CD8-positive, alpha-beta memory T cell (primary cell): ENCODE measurements around the gene SCG5. TPM values are rescaled to one million over a fixed set of nuclear protein-coding genes. Genes with fewer than 3 reads are reported as not detected.
"Not testable (repeated sequence)": the region's sequence is repeated elsewhere in the genome, so short reads cannot be mapped to it uniquely, and the experiment has no call there.

ENCODE experiments used
- CTCF ChIA-PET: fragments of 350-600 bp; sonication (Branson Sonifier 250); formaldehyde crosslinking; loops from one replicate; lab custom pipeline; 2021; ENCODE audit warnings: antibody characterized with exemption; lab: Charles Lee
- POLR2A ChIA-PET: fragments of 350-600 bp; sonication (Branson Sonifier 250); formaldehyde crosslinking; loops from one replicate; lab custom pipeline; 2021; ENCODE audit warnings: antibody characterized with exemption; lab: Charles Lee
- DNase-seq, 5 donors: peaks; one replicate each; pipeline versions ENCODE4 v3.0.0 to v3.0.0-alpha.2; 2020 to 2022; ENCODE audit warnings: mixed read lengths in 1 of 5
- H3K27ac ChIP-seq: one replicate; pipeline ENCODE4 v1.7.0; 2013; ENCODE audit warnings: low read depth, mild to moderate bottlenecking, low read length, moderate library complexity
- H3K27me3 ChIP-seq: 2 replicates; pipeline ENCODE4 v1.7.0; 2013; ENCODE audit warnings: low read length, mild to moderate bottlenecking; ENCODE audit not compliant: insufficient read depth, poor library complexity, severe bottlenecking
- H3K36me3 ChIP-seq: 2 replicates; pipeline ENCODE4 v1.7.0; 2013; ENCODE audit warnings: mild to moderate bottlenecking, low read length, moderate library complexity; ENCODE audit not compliant: insufficient read depth
- H3K4me1 ChIP-seq: 2 replicates; pipeline ENCODE4 v1.7.0; 2013; ENCODE audit warnings: mild to moderate bottlenecking, low read length, moderate library complexity; ENCODE audit not compliant: insufficient read depth
- H3K4me3 ChIP-seq: 2 replicates; pipeline ENCODE4 v1.7.0; 2013; ENCODE audit warnings: mild to moderate bottlenecking, low read length
- H3K9me3 ChIP-seq: 2 replicates; pipeline ENCODE4 v1.7.0; 2013; ENCODE audit warnings: mild to moderate bottlenecking, low read length
- H3K27ac Mint-ChIP-seq, 8 donors: one replicate each; pipeline ENCODE4 v1.8.0; 2020 to 2021; ENCODE audit warnings: mixed read lengths in 8 of 8, mild to moderate bottlenecking in 6 of 8, inconsistent platforms in 3 of 8, moderate library complexity in 3 of 8
- H3K27me3 Mint-ChIP-seq, 2 donors: one replicate each; pipeline ENCODE4 v1.8.0; 2020 to 2021; ENCODE audit warnings: mixed read lengths in 2 of 2, mild to moderate bottlenecking in 1 of 2, moderate library complexity in 1 of 2
- H3K36me3 Mint-ChIP-seq, 3 donors: one replicate each; pipeline ENCODE4 v1.8.0; 2020 to 2021; ENCODE audit warnings: mixed read lengths in 3 of 3, inconsistent platforms in 1 of 3, mild to moderate bottlenecking in 1 of 3
- H3K4me1 Mint-ChIP-seq, 3 donors: one replicate each; pipeline ENCODE4 v1.8.0; 2020 to 2021; ENCODE audit warnings: mixed read lengths in 3 of 3, inconsistent platforms in 1 of 3, mild to moderate bottlenecking in 1 of 3
- H3K4me3 Mint-ChIP-seq, 7 donors: one replicate each; pipeline ENCODE4 v1.8.0; 2020 to 2021; ENCODE audit warnings: mixed read lengths in 7 of 7, mild to moderate bottlenecking in 6 of 7, moderate library complexity in 4 of 7, inconsistent platforms in 2 of 7
- H3K9me3 Mint-ChIP-seq, 5 donors: one replicate each; pipeline ENCODE4 v1.8.0; 2020 to 2022; ENCODE audit warnings: mixed read lengths in 5 of 5, mild to moderate bottlenecking in 3 of 5, moderate library complexity in 2 of 5, inconsistent platforms in 1 of 5
- polyA plus RNA-seq: library from polyadenylated mRNA; unstranded; fragments of 300-500 nt; fragmentation: Illumina TruSeq; gene quantifications from one replicate; pipeline ENCODE4 v1.2.3, GENCODE V29; 2021
- total RNA-seq, 2 experiments: library from RNA; stranded (reverse); gene quantifications; one replicate each; pipeline ENCODE4 v1.2.3, GENCODE V29; 2021

The SCG5 gene, protein sequence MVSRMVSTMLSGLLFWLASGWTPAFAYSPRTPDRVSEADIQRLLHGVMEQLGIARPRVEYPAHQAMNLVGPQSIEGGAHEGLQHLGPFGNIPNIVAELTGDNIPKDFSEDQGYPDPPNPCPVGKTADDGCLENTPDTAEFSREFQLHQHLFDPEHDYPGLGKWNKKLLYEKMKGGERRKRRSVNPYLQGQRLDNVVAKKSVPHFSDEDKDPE
- total RNA-seq, result under 1 TPM; 0.24 to 0.28 TPM
- polyA plus RNA-seq, result not detected

DNA sequence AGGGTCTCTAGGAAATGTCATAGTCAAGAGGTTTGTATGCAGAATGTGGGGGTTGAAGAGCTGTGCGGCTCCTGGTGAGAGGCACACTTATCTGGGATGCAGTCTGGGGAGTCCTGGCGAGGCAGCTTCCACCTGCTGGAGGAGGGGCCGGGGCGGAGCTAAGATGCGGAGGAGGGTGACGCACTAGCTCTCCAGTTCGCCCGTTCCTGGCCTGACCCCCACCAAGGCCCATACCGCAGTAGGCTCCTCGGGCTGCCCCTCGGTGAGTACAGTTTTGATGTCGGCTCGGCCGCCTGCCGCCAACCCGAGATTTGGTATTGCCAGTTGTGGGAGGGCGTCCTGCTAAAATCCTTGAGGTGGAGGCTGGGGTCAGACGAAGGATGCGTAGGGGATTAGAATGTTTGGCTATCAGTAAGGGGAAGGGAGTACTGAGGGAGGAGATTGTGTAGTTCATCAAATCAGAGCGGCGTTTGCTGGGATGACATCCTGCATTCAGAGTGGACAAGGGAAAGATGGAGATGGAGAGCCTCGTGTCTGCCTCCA, at the start of gene SCG5:
TSS of gene SCG5 (plus strand) at position 194 of the 543 bp plus-strand sequence. CDS start 1,883 bp downstream, outside the sequence.
- Mint-ChIP-seq H3K4me3 (no peak within 1 kb of the TSS), H3K9me3 (no peaks in the 10 kb centered on the region), H3K36me3 (peaks cover 0 to 10% (median 8%) of the 10 kb centered on the region in 3 donors), H3K27ac (peak within 1 kb of the TSS in 1 of 8 donors; percentile 10), H3K4me1 (peaks cover 0 to 4% (median 0%) of the 10 kb centered on the region in 3 donors), H3K27me3 (no peaks in the 10 kb centered on the region)
- no peak for DNase-seq
- POLR2A ChIA-PET, result no interaction called here
- no peaks in the 10 kb centered on the region for H3K27me3 ChIP-seq
- CTCF ChIA-PET, result no interaction called here
- H3K4me1 ChIP-seq, result no peaks in the 10 kb centered on the region
- H3K36me3 ChIP-seq, result no peaks in the 10 kb centered on the region
- H3K4me3 ChIP-seq, result no peak within 1 kb of the TSS
- H3K9me3 ChIP-seq, result no peaks in the 10 kb centered on the region
- H3K27ac ChIP-seq, result no peak within 1 kb of the TSS

DNA sequence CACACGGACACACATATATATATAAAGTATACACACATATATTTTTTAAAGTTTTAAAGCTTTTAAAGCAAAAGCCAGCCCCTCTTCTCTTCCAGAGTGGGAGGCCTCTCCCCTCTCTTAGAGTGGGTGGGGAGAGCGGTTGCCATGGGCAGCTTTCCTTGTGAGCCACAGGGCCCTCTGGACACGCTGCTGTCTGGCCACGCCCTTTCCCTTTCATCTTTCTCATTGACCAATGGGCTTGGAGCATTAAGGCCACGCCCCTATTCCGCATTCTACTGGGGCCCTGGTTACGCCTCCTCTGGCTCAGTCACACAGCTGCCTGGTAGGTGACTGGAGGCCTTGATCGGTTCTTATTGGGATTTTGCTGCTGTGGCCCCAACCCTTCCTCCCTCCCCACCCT, 48.4 kb upstream of the SCG5 start, which contains the start of gene GOLGA8N:
TSS of gene GOLGA8N (plus strand) at position 306 of the 400 bp plus-strand sequence.
- CTCF ChIA-PET, H3K9me3 Mint-ChIP-seq, H3K27ac ChIP-seq, POLR2A ChIA-PET, H3K4me1 Mint-ChIP-seq, H3K36me3 ChIP-seq, H3K4me3 ChIP-seq, H3K9me3 ChIP-seq, H3K27me3 Mint-ChIP-seq, H3K27me3 ChIP-seq, DNase-seq, H3K4me1 ChIP-seq, H3K4me3 Mint-ChIP-seq, H3K27ac Mint-ChIP-seq, H3K36me3 Mint-ChIP-seq: not testable (repeated sequence)

DNA sequence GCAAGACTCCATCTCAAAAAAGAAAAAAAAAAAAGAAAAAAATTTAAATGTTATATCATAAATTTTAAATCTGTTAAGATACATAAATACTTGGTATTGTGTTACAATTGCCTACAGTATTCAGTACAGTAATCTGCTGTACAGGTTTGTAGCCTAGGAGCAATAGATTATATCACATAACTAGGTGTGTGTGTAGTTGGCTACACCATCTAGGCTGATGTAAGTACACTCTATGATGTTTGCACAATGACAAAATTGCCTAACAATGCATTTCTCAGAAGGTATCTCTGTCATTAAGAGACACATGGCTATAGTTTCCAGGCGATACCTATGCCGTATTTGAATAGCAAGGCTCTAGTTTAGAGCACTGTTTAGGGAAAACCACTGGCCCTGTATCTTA, 32.0 kb upstream of the SCG5 start:
- CTCF ChIA-PET, H3K27ac Mint-ChIP-seq, POLR2A ChIA-PET, H3K4me3 Mint-ChIP-seq, H3K27me3 ChIP-seq, H3K9me3 ChIP-seq, H3K27ac ChIP-seq, H3K36me3 ChIP-seq, H3K36me3 Mint-ChIP-seq, DNase-seq, H3K4me1 ChIP-seq, H3K4me1 Mint-ChIP-seq, H3K9me3 Mint-ChIP-seq, H3K27me3 Mint-ChIP-seq, H3K4me3 ChIP-seq: not testable (repeated sequence)

DNA sequence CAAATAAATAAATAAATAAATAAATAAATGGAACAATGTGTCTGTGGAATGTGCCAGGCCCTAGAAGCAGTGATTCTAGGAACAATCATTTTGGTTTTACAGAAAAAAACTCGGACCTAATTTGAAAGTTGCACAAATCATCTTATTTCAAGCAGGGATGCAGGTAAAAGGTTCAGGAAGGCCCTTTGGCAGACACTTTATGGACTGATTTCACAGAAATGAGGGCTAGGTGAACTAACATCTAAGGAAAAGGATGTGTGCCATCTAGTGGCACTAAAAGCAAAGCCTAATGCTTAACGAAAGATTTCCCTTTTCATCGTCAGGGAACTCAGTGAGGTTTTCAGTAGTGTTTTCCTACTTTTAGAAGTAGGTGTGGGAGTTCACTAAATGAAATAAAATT, 30.8 kb upstream of the SCG5 start:
- H3K27ac Mint-ChIP-seq, H3K9me3 Mint-ChIP-seq, H3K4me1 ChIP-seq, CTCF ChIA-PET, H3K27ac ChIP-seq, H3K4me3 Mint-ChIP-seq, H3K27me3 ChIP-seq, H3K27me3 Mint-ChIP-seq, H3K36me3 Mint-ChIP-seq, H3K4me1 Mint-ChIP-seq, H3K9me3 ChIP-seq, H3K4me3 ChIP-seq, POLR2A ChIA-PET, H3K36me3 ChIP-seq: not testable (repeated sequence)
- DNase-seq, result peak in 2 of 5 donors; percentile 20 to 23

DNA sequence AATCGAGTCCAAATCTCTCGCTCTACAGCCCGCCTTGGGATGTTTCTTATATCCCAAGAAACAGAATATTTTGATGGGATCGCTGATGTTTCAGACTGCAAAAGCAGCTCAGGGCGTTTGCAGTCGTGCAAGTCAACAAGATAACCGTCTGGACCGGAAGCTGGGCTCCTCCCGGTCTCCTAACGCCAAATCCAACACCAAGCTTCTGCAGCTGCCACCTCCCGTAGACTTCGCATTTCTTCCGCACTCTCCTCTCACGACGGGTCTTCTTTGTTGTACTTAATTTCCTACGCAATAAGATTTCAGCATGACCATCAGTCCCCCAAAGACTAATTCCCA, 26.8 kb upstream of the SCG5 start:
- H3K27me3 Mint-ChIP-seq, H3K9me3 ChIP-seq, H3K4me1 ChIP-seq, POLR2A ChIA-PET, CTCF ChIA-PET, H3K36me3 Mint-ChIP-seq, H3K9me3 Mint-ChIP-seq, H3K27me3 ChIP-seq, DNase-seq, H3K36me3 ChIP-seq: not testable (repeated sequence)
- peaks cover 16 to 30% (median 27%) of the 10 kb centered on the region in 3 donors for H3K4me1 Mint-ChIP-seq
- peak overlapping the region; percentile 92 to 98 (median 95) for H3K27ac Mint-ChIP-seq
- peak overlapping the region; percentile 72 for H3K27ac ChIP-seq
- H3K4me3 Mint-ChIP-seq, result peak overlapping the region; percentile 93 to 99 (median 96)
- peak overlapping the region; percentile 58 for H3K4me3 ChIP-seq

DNA sequence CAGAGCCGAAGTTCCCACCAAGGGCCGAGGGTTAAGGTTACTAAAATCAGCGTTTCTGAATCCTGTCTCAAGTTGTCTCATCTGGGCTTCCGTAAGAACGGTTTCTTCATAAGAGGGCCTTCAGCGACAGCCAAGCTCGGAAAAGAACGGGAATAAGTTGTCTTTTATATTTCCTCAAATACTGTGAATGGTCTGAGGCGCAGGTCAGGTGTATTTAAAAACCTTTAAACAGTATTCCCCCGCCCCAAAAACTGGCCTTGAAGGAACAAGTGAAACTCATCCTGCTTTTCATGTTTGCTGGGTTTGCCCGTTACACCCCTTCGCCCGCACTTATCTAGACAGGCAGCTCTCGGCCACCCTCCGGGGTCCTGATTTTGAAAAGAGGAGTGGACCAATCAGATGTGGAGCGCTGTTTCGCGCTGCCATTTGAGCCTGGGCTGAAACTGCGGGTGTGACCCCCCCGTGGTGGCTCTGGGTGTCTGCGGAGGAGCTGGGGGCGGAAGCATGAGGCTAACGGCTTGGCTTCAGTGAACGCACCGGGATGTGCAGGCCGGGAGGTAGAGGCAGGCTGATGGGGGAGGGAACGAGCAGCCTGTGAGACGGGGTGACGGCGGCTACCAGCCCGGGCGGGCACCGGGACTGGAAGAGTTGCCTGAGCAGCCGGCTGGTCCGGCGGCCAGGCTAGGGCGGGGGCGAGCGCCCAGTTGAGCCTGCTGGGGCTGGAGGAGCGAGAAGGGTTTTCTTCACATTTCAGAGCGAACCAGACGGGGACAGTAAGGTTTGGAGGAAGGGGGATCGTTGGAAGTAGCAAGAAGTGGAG, 26.2 kb upstream of the SCG5 start, which contains the start of gene ARHGAP11A:
TSS of gene ARHGAP11A (plus strand) at position 454 of the 820 bp plus-strand sequence. CDS start 708 bp downstream, outside the sequence.
- H3K4me1 ChIP-seq, H3K9me3 Mint-ChIP-seq, H3K27me3 ChIP-seq, H3K36me3 Mint-ChIP-seq, H3K9me3 ChIP-seq, H3K36me3 ChIP-seq, H3K27me3 Mint-ChIP-seq, CTCF ChIA-PET, POLR2A ChIA-PET: not testable (repeated sequence)
- Histone ChIP-seq H3K4me3 (peak within 1 kb of the TSS; percentile 73), H3K27ac (peak within 1 kb of the TSS; percentile 72)
- Mint-ChIP-seq H3K4me3 (peak within 1 kb of the TSS; percentile 93 to 99 (median 96)), H3K27ac (peak within 1 kb of the TSS; percentile 92 to 98 (median 95)), H3K4me1 (peaks cover 16 to 30% (median 27%) of the 10 kb centered on the region in 3 donors)
- peak; percentile 72 to 90 (median 87) for DNase-seq

DNA sequence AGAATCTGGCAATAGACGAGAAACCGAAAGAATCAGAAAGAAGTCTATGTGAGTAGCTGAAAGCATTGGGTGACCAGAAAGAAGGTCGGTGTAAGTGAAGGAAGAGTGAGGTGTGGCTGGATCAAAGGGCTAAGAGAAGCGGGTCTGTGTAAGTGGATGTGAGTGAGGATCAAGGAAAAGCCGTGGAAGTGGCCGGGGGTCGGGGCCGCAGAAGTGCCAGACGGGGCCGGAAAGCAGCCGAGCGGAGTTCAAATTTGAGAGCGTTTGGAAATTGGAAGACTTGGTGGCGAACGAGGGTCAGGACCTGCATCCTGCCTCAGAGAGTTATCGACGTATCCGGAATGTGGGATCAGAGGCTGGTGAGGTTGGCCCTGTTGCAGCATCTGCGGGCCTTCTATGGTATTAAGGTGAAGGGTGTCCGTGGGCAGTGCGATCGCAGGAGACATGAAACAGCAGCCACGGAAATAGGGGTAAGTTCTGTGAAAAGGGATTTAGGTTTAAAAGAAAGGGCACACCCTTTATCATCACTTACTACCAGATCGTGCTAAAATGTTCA, 25.6 kb upstream of the SCG5 start:
- H3K36me3 Mint-ChIP-seq, H3K4me1 ChIP-seq, H3K9me3 ChIP-seq, H3K9me3 Mint-ChIP-seq, POLR2A ChIA-PET, CTCF ChIA-PET, H3K27me3 Mint-ChIP-seq, H3K36me3 ChIP-seq, H3K27me3 ChIP-seq: not testable (repeated sequence)
- Mint-ChIP-seq H3K4me3 (peak overlapping the region; percentile 93 to 99 (median 96)), H3K27ac (peak overlapping the region; percentile 92 to 98 (median 95)), H3K4me1 (peaks cover 16 to 30% (median 27%) of the 10 kb centered on the region in 3 donors)
- DNase-seq, result peak in 1 of 5 donors; percentile 19
- Histone ChIP-seq H3K27ac (peak overlapping the region; percentile 61), H3K4me3 (peak overlapping the region; percentile 73)

DNA sequence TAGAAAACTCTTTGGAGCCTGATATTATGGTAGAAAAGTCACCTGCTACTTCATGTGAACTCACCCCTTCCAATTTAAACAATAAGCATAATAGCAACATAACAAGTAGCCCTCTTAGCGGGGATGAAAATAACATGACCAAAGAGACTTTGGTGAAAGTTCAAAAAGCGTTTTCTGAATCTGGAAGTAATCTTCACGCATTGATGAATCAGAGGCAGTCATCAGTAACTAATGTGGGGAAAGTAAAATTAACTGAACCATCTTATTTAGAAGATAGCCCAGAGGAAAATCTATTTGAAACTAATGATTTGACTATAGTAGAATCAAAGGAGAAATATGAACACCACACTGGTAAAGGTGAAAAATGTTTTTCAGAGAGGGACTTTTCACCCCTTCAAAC, 5.1 kb upstream of the SCG5 start:
- Mint-ChIP-seq H3K9me3 (no peaks in the 10 kb centered on the region), H3K4me3 (no peak overlapping the region), H3K36me3 (peaks cover 0 to 21% (median 16%) of the 10 kb centered on the region in 3 donors), H3K27me3 (no peaks in the 10 kb centered on the region), H3K27ac (peak overlapping the region in 1 of 8 donors; percentile 17), H3K4me1 (no peaks in the 10 kb centered on the region)
- Histone ChIP-seq H3K27me3 (no peaks in the 10 kb centered on the region), H3K9me3 (no peaks in the 10 kb centered on the region), H3K4me1 (no peaks in the 10 kb centered on the region), H3K36me3 (no peaks in the 10 kb centered on the region), H3K27ac (no peak overlapping the region), H3K4me3 (no peak overlapping the region)
- ChIA-PET CTCF (no interaction called here), POLR2A (no interaction called here)
- no peak for DNase-seq
